Measurements from ENCODE around the gene C10orf90.

- TF ChIP-seq CTCF (conservative IDR thresholded peaks at IDR 0.05) = no peak
- no peak for TF ChIP-seq EZH2 (IDR thresholded peaks at IDR 0.05; ENCODE audit: low read depth)
Observed at GRCh38 chr10:126617208-126617607, 53.3 kb downstream of the C10orf90 start.

Measured in PC-9 (cell line).